Endothelial cell (in vitro differentiated cells): ENCODE results near the gene FDXACB1. TPM values are rescaled to one million over a fixed set of nuclear protein-coding genes. Genes with fewer than 3 reads are reported as not detected.

Experiments used
- DNase-seq: peaks from one replicate; pipeline ENCODE4 v3.0.0; 2021; ENCODE audit warnings: low spot score
- H3K27ac Mint-ChIP-seq: one replicate; pipeline ENCODE4 v1.8.0; 2021; ENCODE audit warnings: mixed read lengths, inconsistent platforms; ENCODE audit not compliant: unreplicated experiment
- H3K27me3 Mint-ChIP-seq: one replicate; pipeline ENCODE4 v1.8.0; 2021; ENCODE audit warnings: mild to moderate bottlenecking, moderate library complexity, mixed read lengths, inconsistent platforms; ENCODE audit not compliant: unreplicated experiment
- H3K36me3 Mint-ChIP-seq: one replicate; pipeline ENCODE4 v1.8.0; 2021; ENCODE audit warnings: mild to moderate bottlenecking, low read depth, mixed read lengths, inconsistent platforms; ENCODE audit not compliant: unreplicated experiment
- H3K4me1 Mint-ChIP-seq: one replicate; pipeline ENCODE4 v1.8.0; 2021; ENCODE audit warnings: mild to moderate bottlenecking, mixed read lengths, inconsistent platforms; ENCODE audit not compliant: unreplicated experiment
- H3K4me3 Mint-ChIP-seq: one replicate; pipeline ENCODE4 v1.8.0; 2021; ENCODE audit warnings: mild to moderate bottlenecking, mixed read lengths, inconsistent platforms; ENCODE audit not compliant: unreplicated experiment
- H3K9me3 Mint-ChIP-seq: one replicate; pipeline ENCODE4 v1.8.0; 2021; ENCODE audit warnings: mixed read lengths, inconsistent platforms; ENCODE audit not compliant: unreplicated experiment
- total RNA-seq: library from RNA; stranded (reverse); fragmentation: NEBNext Ultra II Directional; extraction: Animal tissue kit (Norgen Biotek cat#: 25700); gene quantifications from one replicate; pipeline ENCODE4 v1.2.1, GENCODE V29; 2021; ENCODE audit not compliant: unreplicated experiment
- TF ChIP-seq, protein P1 (sequence below): fragments of 200-600 bp; sonication (generic); IDR thresholded peaks from one replicate; pipeline ENCODE4 v1.5.0; 2021; ENCODE audit warnings: antibody characterized with exemption; ENCODE audit not compliant: unreplicated experiment

The FDXACB1 gene
- total RNA-seq, 1 donor from 2014 or later, result 1.4 TPM

GRCh38 chr11:111852103-111852502 is 26.9 kb downstream of the FDXACB1 start:
- no peak overlapping the region for H3K27ac Mint-ChIP-seq
- H3K27me3 Mint-ChIP-seq, result peaks cover 1% of the 10 kb centered on the region
- no peak overlapping the region for H3K4me3 Mint-ChIP-seq
- H3K9me3 Mint-ChIP-seq, result no peaks in the 10 kb centered on the region
- no peak for DNase-seq
- H3K36me3 Mint-ChIP-seq, result peaks cover 16% of the 10 kb centered on the region
- TF ChIP-seq, protein P1, sequence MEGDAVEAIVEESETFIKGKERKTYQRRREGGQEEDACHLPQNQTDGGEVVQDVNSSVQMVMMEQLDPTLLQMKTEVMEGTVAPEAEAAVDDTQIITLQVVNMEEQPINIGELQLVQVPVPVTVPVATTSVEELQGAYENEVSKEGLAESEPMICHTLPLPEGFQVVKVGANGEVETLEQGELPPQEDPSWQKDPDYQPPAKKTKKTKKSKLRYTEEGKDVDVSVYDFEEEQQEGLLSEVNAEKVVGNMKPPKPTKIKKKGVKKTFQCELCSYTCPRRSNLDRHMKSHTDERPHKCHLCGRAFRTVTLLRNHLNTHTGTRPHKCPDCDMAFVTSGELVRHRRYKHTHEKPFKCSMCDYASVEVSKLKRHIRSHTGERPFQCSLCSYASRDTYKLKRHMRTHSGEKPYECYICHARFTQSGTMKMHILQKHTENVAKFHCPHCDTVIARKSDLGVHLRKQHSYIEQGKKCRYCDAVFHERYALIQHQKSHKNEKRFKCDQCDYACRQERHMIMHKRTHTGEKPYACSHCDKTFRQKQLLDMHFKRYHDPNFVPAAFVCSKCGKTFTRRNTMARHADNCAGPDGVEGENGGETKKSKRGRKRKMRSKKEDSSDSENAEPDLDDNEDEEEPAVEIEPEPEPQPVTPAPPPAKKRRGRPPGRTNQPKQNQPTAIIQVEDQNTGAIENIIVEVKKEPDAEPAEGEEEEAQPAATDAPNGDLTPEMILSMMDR, result no peak
- no peaks in the 10 kb centered on the region for H3K4me1 Mint-ChIP-seq

GRCh38 chr11:111851636-111852035 is 27.3 kb downstream of the FDXACB1 start:
- Mint-ChIP-seq H3K4me3 (no peak overlapping the region), H3K27ac (no peak overlapping the region), H3K27me3 (peaks cover 1% of the 10 kb centered on the region), H3K4me1 (no peaks in the 10 kb centered on the region), H3K9me3 (no peaks in the 10 kb centered on the region), H3K36me3 (peaks cover 16% of the 10 kb centered on the region)
- TF ChIP-seq, protein P1, result no peak
- no peak for DNase-seq

GRCh38 chr11:111851067-111851466 is 27.9 kb downstream of the FDXACB1 start:
- TF ChIP-seq, protein P1, result no peak
- no peaks in the 10 kb centered on the region for H3K9me3 Mint-ChIP-seq
- no peak overlapping the region for H3K4me3 Mint-ChIP-seq
- H3K27me3 Mint-ChIP-seq, result peaks cover 1% of the 10 kb centered on the region
- peaks cover 16% of the 10 kb centered on the region for H3K36me3 Mint-ChIP-seq
- no peak for DNase-seq
- H3K27ac Mint-ChIP-seq, result no peak overlapping the region
- no peaks in the 10 kb centered on the region for H3K4me1 Mint-ChIP-seq

- Mint-ChIP-seq H3K9me3 (no peaks in the 10 kb centered on the region), H3K4me1 (no peaks in the 10 kb centered on the region), H3K27me3 (peaks cover 1% of the 10 kb centered on the region), H3K4me3 (no peak overlapping the region), H3K27ac (no peak overlapping the region), H3K36me3 (peaks cover 16% of the 10 kb centered on the region)
- no peak for DNase-seq
- TF ChIP-seq, protein P1, result no peak
Measured at GRCh38 chr11:111849631-111850030, 29.3 kb downstream of the FDXACB1 start.

GRCh38 chr11:111846636-111847035 is 32.3 kb downstream of the FDXACB1 start:
- DNase-seq, result no peak
- H3K36me3 Mint-ChIP-seq, result peaks cover 10% of the 10 kb centered on the region
- H3K27ac Mint-ChIP-seq, result no peak overlapping the region
- H3K9me3 Mint-ChIP-seq, result no peaks in the 10 kb centered on the region
- no peak overlapping the region for H3K4me3 Mint-ChIP-seq
- H3K4me1 Mint-ChIP-seq, result no peaks in the 10 kb centered on the region
- H3K27me3 Mint-ChIP-seq, result peaks cover 1% of the 10 kb centered on the region
- TF ChIP-seq, protein P1, result no peak
